ENCODE results near the gene PI4K2A.

DNA sequence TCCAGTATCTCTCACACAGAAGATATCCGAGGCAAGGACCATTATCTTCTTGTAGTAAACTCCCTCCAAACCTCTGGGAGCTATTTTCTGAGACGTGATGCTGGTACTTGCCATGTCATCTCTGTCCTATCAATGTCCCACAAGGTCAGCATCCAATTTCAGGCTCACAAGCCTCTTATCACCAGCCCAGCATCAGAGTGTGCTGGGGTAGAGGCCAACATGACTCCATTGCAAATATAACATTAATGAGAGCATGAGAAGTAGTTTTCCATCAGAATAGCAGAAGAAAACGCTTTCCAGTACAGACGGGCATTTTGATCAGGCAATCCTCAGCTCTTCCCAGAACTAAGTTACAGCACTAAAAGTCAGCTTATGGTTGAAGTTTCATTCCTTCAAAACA lies 12.7 kb upstream of the PI4K2A start:
- TF ChIP-seq, protein P1, sequence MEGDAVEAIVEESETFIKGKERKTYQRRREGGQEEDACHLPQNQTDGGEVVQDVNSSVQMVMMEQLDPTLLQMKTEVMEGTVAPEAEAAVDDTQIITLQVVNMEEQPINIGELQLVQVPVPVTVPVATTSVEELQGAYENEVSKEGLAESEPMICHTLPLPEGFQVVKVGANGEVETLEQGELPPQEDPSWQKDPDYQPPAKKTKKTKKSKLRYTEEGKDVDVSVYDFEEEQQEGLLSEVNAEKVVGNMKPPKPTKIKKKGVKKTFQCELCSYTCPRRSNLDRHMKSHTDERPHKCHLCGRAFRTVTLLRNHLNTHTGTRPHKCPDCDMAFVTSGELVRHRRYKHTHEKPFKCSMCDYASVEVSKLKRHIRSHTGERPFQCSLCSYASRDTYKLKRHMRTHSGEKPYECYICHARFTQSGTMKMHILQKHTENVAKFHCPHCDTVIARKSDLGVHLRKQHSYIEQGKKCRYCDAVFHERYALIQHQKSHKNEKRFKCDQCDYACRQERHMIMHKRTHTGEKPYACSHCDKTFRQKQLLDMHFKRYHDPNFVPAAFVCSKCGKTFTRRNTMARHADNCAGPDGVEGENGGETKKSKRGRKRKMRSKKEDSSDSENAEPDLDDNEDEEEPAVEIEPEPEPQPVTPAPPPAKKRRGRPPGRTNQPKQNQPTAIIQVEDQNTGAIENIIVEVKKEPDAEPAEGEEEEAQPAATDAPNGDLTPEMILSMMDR (IDR thresholded peaks at IDR 0.05), result no peak
- no peak for TF ChIP-seq POLR2A (IDR thresholded peaks at IDR 0.05)
